Endodermal cell (in vitro differentiated cells): ENCODE results near the gene DUOXA2. TPM values are rescaled to one million over a fixed set of nuclear protein-coding genes. Genes with fewer than 3 reads are reported as not detected.

Experiments
- DNase-seq: peaks from one replicate; pipeline ENCODE4 v3.0.0-alpha.2; 2017
- H3K27ac ChIP-seq: 2 replicates; pipeline ENCODE4 v1.5.1; 2013; ENCODE audit warnings: mild to moderate bottlenecking, low read depth, low read length, moderate library complexity
- H3K27me3 ChIP-seq: 2 replicates; pipeline ENCODE4 v1.6.1; 2013; ENCODE audit warnings: mild to moderate bottlenecking, low read length, moderate library complexity; ENCODE audit not compliant: insufficient read depth, control insufficient read depth, poor library complexity, severe bottlenecking
- H3K36me3 ChIP-seq: 2 replicates; pipeline ENCODE4 v1.7.0; 2013; ENCODE audit warnings: mild to moderate bottlenecking, low read length, moderate library complexity; ENCODE audit not compliant: control insufficient read depth, insufficient read depth
- H3K4me1 ChIP-seq: one replicate; pipeline ENCODE4 v1.7.0; 2013; ENCODE audit warnings: low read length; ENCODE audit not compliant: control insufficient read depth, insufficient read depth
- H3K4me3 ChIP-seq: 2 replicates; pipeline ENCODE4 v1.5.1; 2013; ENCODE audit warnings: mild to moderate bottlenecking, low read length, moderate library complexity
- H3K9ac ChIP-seq: 2 replicates; pipeline ENCODE4 v1.6.1; 2013; ENCODE audit warnings: mild to moderate bottlenecking, low read length, moderate library complexity; ENCODE audit not compliant: poor library complexity, severe bottlenecking; ENCODE audit errors: extremely low read depth
- H3K9me3 ChIP-seq: 2 replicates; pipeline ENCODE4 v1.6.1; 2013; ENCODE audit warnings: mild to moderate bottlenecking, low read length, moderate library complexity; ENCODE audit not compliant: control insufficient read depth
- H3K27ac Mint-ChIP-seq: 2 replicates; pipeline ENCODE4 v1.8.0; 2020; ENCODE audit warnings: mixed read lengths
- H3K27me3 Mint-ChIP-seq: 2 replicates; pipeline ENCODE4 v1.8.0; 2021; ENCODE audit warnings: mild to moderate bottlenecking, mixed read lengths; ENCODE audit not compliant: insufficient read depth
- H3K36me3 Mint-ChIP-seq: 2 replicates; pipeline ENCODE4 v1.8.0; 2020; ENCODE audit warnings: low read depth, mixed read lengths
- H3K4me1 Mint-ChIP-seq: 2 replicates; pipeline ENCODE4 v1.8.0; 2020; ENCODE audit warnings: mixed read lengths
- H3K4me3 Mint-ChIP-seq: 2 replicates; pipeline ENCODE4 v1.8.0; 2020; ENCODE audit warnings: mild to moderate bottlenecking, moderate library complexity, mixed read lengths
- H3K9me3 Mint-ChIP-seq: 2 replicates; pipeline ENCODE4 v1.8.0; 2020; ENCODE audit warnings: mild to moderate bottlenecking, mixed read lengths
- CTCF ChIP-seq: fragments of 200-600 bp; sonication (generic); conservative IDR thresholded peaks from 2 replicates; pipeline ENCODE4 v1.5.0; 2021; ENCODE audit warnings: antibody characterized with exemption, mild to moderate bottlenecking
- WGBS, 2 experiments: methylation state at CpG; one replicate each; pipeline versions ENCODE4 v1.1.5 to v1.1.7; 2013; ENCODE audit warnings: missing lambda C conversion rate in 2 of 2, mixed read lengths in 1 of 2; ENCODE audit not compliant: insufficient coverage in 1 of 2, insufficient read length in 1 of 2; 5-methylcytosine and 5-hydroxymethylcytosine counted together
- total RNA-seq, 2 donors: library from RNA; stranded (reverse); fragmentation: NEBNext Ultra II Directional in 1 of 2; extraction: Animal tissue kit (Norgen Biotek cat#: 25700) in 1 of 2; gene quantifications; 2 replicates in 1 of 2; 3 replicates in 1 of 2; pipeline ENCODE4 v1.2.1, GENCODE V29; 2021

The DUOXA2 gene
- total RNA-seq, 2 donors from 2014 or later = not detected

- no peaks in the 10 kb centered on the region for H3K36me3 Mint-ChIP-seq
- no peak overlapping the region for H3K4me3 ChIP-seq
- no peak overlapping the region for H3K4me3 Mint-ChIP-seq
- peaks cover 1% of the 10 kb centered on the region for H3K27me3 Mint-ChIP-seq
- no peak overlapping the region for H3K27ac Mint-ChIP-seq
- no peaks in the 10 kb centered on the region for H3K36me3 ChIP-seq
- no peaks in the 10 kb centered on the region for H3K9me3 Mint-ChIP-seq
- H3K27ac ChIP-seq = no peak overlapping the region
- no peaks in the 10 kb centered on the region for H3K4me1 ChIP-seq
- TF ChIP-seq CTCF = no peak
- no peaks in the 10 kb centered on the region for H3K27me3 ChIP-seq
- no peak for DNase-seq
- H3K9me3 ChIP-seq = no peaks in the 10 kb centered on the region
- H3K9ac ChIP-seq = no peak overlapping the region
- H3K4me1 Mint-ChIP-seq = peaks cover 7% of the 10 kb centered on the region
- 91 to 99% methylated on average over 12 to 14 of the region's 14 CpGs for WGBS, 2 experiments
Measured at GRCh38 chr15:45161666-45162065, 47.5 kb downstream of the DUOXA2 start.

GRCh38 chr15:45162771-45163507 lies 48.8 kb downstream of the DUOXA2 start:
- Mint-ChIP-seq H3K4me1 (peaks cover 4% of the 10 kb centered on the region), H3K9me3 (no peaks in the 10 kb centered on the region), H3K36me3 (no peaks in the 10 kb centered on the region), H3K27me3 (peaks cover 1% of the 10 kb centered on the region), H3K4me3 (no peak overlapping the region), H3K27ac (peak overlapping the region; percentile 19)
- Histone ChIP-seq H3K9ac (no peak overlapping the region), H3K9me3 (no peaks in the 10 kb centered on the region), H3K36me3 (no peaks in the 10 kb centered on the region), H3K4me1 (no peaks in the 10 kb centered on the region), H3K27ac (no peak overlapping the region), H3K4me3 (no peak overlapping the region), H3K27me3 (no peaks in the 10 kb centered on the region)
- WGBS, 2 experiments = 11 to 24% methylated on average over 2 to 7 of the region's 7 CpGs
- TF ChIP-seq CTCF = peak; percentile 98
- peak; percentile 98 for DNase-seq

- DNase-seq = no peak
- H3K9me3 ChIP-seq = no peaks in the 10 kb centered on the region
- H3K4me1 ChIP-seq = no peaks in the 10 kb centered on the region
- no peak overlapping the region for H3K9ac ChIP-seq
- peaks cover 1% of the 10 kb centered on the region for H3K27me3 Mint-ChIP-seq
- peak overlapping the region; percentile 19 for H3K27ac Mint-ChIP-seq
- H3K4me3 ChIP-seq = no peak overlapping the region
- H3K27me3 ChIP-seq = no peaks in the 10 kb centered on the region
- 88 to 91% methylated on average over 9 of the region's 9 CpGs for WGBS, 2 experiments
- TF ChIP-seq CTCF = no peak
- no peaks in the 10 kb centered on the region for H3K36me3 Mint-ChIP-seq
- H3K4me1 Mint-ChIP-seq = peaks cover 2% of the 10 kb centered on the region
- H3K36me3 ChIP-seq = no peaks in the 10 kb centered on the region
- H3K9me3 Mint-ChIP-seq = no peaks in the 10 kb centered on the region
- H3K4me3 Mint-ChIP-seq = no peak overlapping the region
- H3K27ac ChIP-seq = no peak overlapping the region
Measured at GRCh38 chr15:45163508-45163856, 49.4 kb downstream of the DUOXA2 start.
